ENCODE results near the gene HOXA3.

HOXA3 gene

DNA sequence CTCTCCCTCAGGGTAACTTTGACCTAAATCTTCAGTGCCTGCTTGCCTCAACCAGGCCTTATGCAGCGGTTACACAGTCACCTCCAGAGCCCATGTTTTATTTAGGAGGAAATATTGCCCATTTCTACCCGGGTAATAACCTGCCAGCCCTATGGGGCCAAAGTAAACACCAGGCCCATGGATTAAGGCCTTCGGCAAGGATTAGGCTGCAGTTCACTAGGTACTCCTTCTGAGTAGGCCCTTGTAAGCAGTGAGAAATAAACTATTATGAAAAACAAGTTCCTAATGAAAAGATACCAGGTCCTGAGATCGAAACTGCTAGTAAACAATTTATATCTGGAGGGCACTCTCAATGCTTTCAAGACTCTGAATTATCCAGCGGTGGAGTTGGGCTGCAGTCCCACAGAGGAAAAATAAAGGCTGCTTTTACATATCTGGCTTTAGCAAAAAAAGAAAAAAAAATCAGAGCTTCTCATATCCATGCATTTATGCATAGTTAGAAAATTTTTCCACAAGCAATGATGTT is 25.5 kb upstream of the HOXA3 start:
- DNase-seq, result no peak

DNA sequence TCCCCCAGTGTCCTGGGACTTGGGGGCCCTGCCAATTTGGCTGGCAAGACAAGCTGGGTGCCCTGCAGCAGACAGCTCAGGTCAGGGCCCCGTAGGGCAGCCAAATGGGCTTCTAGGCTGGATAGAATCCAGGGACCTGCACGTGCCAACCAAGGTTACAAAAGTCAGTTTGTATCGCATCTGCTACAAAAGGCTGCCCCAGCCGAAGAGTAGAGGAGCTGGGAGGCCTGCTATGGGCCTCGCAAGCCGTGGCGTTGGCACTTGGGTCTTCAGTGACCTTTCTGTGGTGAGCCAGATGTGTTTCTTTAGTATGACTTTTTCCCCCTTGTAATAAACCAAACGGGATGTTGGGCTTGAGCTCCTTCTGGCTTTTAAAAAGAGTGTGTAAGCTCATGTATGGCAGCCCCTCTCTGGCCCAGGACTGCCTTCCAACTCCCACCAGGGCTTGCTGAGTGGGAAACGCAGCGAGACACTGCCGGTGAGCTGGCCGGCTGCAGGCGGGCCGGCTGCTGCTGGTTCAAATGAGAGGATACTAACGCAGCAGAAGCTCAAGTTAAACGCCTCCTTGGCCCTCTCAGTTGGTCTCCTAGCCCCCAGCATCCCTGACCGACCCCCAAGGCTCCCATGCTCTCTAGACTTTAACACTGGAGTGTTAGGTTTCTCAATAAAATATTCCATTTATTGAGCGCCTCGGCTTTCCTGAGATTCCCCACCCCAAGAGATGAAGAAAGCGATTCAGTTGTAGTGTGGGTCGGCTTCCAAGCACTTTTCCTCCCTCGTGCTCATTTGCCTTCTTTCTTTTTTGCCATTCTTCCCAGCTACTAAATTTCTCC is 24.8 kb upstream of the HOXA3 start:
- no peak for DNase-seq

DNA sequence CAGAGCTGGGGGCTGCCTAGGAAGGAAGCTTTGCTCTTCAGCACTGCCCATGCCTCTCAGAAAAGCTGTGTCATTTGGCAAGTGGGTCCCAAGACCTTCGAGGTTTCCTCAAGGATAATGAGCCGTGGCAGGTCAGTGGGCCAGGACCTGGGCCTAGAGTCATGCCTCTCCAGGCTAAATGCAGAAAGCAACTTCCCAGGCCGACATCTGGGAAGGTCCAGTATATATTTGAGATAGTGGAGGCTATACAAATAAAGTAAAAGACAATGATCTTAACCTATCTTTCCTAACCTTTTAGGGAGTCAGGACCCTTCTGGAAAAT is 24.1 kb upstream of the HOXA3 start:
- no peak for DNase-seq

DNA sequence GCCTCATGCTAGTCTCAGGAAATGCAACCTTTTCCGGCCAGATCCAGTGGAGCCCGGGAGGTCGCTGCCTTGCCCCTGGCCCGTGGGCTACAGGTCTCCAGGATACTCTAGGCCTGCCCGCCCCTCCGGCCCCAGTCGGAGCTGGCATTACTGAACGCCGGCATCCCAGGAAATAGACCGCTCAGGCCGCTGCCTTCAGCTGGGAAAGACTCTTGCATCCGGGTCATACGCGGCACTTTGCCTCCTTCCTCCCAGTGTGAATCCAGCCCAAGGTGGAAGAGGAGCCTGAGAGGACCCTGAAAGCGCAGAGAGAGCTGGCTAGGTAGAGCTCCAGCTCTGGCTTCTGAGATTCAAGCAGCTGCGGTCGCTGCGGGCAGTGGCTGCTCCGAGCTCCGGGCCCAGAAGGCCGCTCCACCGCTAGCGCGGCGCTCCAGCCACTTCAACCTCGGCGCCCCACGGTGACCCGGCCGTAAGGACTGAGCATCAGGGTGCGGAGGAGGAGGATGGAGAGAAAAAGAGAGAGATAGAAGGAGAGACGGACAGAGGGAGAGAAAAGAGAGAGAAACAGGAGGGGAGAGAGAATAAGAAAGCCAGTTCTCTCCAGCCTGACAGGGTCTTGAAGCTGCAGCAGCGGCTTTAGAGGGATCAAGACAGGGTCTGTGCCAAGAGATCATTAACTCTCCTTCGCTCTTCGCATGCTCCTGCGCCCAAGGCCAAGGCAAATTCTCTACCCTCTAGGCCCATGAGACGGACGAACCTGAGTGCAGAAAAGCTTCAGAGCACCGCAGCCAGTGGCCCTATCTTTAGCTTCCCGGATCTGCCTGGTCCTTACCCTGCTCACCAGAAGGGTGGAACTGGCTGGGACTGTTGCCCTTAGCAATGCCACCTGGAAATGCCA is 23.5 kb upstream of the HOXA3 start:
- no peak for DNase-seq

DNA sequence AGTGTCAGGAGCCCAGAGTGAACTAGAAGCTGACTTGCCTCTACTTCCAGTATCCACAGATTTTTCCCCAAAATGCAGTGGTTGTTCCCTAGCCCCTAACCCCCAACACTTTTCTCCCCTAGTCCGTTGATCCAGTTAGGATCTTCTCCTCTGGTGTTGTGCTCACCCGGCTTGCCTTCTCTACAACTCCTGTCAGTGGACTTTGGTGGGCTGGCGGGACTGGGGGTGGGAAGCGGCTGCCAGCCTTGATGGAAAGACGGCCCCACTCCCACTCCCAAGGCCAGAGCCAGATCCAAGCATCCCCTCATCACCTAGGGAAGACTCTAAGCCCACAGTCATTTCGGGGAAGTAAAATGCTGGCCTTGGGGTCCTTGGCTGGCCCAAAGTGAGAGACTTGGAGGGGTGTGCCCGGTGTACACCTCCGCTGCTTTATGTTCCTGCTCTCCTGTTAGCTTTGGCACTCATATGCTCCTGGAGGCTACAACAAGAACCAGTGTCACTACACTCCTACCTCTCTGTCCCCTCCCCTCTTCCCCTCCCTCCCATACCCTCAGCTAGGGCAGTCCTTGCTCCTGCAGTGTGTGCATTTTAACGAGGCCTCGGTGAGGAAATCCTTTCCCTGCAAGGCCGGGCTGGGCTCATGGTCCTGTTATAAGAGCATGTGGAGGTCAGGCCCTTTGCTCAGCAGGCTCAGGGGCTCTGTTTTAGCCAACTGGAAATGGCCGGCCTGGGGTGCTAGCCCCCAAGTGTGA is 22.7 kb upstream of the HOXA3 start:
- no peak for DNase-seq

DNA sequence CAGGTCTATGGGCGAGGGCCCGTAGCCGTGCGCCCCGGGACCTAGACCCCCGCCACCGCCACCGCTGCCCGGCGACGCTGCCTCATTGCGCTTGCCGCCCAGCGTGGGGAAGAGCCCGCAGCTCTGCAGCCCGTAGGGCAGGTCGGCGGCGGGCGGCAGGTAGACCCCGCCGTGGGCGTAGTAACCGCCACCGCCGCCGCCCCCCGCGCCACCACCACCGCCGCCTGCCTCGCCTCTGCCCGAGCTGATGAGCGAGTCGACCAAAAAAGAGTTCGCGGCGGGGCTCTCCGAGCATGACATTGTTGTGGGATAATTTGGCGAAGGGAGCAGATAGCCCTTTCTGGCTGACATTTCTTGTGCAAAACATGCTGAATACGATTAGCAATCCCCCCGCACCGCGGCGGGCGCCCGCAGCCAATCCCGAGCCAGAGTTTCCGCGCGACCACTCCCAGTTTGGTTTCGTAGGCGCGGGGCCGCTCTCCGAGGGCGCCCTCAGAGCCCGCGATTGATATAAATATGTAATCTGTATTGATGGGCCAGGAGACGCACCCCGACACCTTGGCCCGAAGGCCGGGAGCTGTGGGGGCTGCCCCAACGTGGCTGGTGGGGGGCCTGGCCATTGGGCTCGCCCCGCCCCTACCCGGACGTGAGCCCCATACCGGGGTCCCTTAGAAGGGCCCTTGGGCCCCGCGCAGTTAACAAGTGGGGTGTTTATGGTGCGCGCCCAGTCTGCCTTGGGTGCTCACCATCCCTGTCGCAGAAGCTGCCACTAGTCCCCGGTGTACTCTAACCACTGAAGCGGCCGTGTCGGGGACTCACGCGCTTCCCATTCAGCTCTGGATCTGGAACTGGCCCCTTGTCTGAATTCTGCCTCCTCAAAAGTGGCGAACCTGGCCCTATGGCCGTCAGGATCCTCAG is 21.8 kb upstream of the HOXA3 start, which contains the start of gene HOXA10:
Gene HOXA10 (minus strand): TSS at position 365 of the 918 bp plus-strand sequence. CDS start 14 bp downstream, at position 351.
- no peak for DNase-seq

DNA sequence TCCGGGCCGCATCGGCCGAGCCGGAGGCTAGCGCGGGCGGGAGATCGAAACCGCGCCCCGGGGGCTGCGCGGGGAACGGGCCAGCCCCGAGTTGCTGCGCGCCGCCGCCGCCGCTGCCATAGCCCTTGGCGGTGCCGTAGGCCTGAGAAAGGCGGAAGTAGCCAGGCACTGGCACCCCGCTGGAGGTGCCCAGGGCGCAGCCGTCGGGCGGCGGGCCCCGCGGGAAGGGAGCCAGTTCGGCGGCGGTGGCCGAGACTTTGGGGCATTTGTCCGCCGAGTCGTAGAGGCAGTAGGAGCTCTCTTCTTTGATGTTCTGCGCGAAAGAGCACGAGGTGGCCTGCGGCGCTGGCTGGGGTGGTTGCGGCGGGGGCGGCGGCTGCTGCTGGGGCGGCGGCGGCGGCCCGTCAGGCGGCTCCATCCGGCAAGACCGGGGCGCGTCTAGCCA is 21.1 kb upstream of the HOXA3 start:
- no peak for DNase-seq

DNA sequence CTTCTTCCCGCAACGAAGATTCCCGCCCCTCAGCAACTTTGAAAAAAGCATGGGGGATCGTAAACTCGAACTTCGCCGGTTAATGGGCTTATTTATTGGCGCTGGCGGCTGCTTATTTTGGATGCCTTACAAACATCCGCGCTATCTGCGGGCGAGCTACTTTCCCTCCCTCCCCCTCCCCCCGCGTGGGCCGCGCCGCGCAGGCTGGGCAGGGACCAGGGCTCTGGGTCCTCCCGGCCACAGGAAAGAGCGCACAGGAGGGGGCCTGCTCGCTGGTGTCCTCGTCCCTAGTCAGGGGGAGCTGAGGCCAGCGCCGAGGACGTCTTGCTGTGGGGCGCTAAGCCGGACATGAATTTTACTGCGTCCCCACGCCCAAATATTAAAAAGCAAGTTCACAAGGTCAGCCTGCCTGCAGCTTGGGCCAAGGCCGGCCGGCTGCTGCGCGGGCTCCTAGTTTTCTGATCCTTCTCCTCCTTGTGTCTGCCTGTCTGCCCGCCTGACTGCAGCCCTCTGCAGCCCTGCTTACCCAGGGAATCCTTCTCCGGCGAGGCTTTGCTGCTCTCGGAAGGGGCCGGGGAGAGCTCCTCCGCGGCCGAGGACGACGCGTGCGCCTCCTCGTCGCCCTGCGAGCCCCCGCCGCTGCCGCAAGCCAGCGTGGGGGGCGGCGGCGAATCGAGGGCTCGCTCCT is 20.6 kb upstream of the HOXA3 start:
- DNase-seq, result no peak

DNA sequence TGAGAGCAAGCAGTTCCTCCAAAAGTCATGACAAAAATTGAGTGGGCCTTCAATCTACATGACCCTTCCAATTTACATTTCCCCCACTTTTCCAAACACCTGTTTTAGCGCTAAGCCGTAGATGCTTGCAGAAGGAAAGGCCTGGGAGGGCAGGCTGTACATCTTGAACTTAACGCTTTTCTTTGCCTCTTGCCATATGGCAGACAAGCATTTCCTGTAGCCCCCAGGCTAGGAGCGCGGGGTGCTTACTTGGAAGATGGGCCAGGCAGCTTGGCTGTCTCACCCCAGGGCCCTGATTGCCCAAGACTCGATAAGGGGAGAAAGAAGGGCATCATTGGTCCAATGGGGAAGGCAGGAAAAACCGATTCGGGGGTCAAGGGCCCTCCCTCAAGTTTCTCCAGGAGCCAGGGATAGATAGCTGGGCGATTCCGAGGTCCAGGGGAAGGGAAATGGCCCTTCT is 20.0 kb upstream of the HOXA3 start:
- no peak for DNase-seq

DNA sequence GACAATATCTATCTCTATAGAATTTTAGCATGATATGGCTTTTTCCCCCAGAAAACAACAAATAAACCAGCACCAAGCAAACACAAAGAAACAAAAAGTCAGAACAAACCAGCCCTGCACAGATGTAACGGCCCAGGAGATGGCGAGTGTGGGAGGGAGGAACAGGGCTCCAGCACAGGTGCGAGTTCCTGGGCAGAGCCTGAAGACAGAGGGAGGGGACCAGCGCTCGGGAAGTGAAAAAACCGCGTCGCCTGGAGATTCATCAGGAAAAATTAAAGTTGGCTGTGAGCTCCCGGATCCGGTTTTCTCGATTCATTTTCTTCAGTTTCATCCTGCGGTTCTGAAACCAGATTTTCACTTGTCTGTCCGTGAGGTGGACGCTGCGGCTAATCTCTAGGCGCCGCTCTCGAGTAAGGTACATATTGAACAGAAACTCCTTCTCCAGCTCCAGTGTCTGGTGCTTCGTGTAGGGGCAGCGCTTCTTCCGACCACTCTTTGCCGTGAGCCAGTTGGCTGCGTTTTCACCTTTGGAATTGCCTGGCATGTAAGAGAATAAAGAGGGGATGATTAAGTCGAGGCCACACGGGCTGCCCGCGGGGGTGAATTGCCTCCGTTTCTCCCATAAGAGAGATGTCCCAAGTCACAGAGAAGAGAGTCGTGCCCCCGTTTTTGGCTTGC is 19.4 kb upstream of the HOXA3 start:
- DNase-seq, result no peak

DNA sequence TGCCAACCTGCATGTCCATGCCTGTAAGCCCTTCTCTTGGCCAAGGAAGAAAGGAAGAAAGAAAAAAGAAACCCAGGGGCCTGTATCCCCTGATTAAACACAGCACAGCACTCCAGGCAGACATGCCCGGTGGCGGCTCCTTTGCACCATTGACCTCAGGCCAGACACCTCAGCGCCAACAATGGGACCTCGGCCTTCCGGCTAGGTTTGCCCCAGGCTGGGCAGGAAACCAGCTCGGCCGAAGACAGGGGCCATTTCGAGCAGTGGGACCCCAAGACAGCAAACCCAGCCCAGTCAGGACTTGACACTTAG is 18.9 kb upstream of the HOXA3 start:
- DNase-seq, result no peak

DNA sequence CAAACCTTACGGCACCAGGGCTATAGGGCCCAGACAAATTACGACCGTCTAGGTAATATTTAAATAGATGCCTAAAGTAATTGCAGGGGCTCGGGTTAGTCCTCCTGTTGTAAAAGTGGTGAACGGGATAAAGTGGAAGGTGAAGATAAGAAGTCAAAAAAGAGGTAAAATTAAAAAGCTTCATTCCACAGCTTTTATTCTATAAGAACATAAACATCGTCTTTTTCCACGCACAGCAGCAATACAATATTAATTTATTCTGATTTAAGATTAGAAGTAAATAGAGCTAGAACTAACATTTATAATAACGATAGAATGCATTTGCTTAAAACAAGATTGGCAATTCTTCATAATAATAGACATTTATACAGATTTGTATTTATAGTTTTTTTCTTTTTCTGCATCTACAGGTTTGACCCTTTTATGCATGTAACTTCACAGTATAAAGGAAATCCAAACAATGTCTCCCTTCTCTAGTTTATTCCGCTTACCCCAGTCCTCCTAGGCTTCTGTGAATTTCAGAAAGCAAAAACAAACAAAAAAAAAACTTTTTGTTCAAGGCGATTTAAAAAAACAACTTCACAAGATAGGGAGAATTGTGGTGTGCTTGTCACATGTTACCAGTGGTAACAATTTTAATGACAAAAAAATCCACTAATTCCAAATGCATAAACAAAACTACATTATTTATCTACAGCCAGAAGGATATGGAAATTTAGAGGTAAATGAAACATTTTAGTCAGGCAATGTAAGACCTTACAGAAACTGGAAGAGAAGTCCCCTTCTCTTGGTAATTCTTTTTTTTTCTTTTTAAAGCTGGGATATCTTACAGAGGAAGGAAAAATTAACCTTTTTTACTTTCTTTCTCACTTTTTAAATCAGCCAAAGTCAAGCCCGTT is 18.3 kb upstream of the HOXA3 start:
- DNase-seq, result no peak

DNA sequence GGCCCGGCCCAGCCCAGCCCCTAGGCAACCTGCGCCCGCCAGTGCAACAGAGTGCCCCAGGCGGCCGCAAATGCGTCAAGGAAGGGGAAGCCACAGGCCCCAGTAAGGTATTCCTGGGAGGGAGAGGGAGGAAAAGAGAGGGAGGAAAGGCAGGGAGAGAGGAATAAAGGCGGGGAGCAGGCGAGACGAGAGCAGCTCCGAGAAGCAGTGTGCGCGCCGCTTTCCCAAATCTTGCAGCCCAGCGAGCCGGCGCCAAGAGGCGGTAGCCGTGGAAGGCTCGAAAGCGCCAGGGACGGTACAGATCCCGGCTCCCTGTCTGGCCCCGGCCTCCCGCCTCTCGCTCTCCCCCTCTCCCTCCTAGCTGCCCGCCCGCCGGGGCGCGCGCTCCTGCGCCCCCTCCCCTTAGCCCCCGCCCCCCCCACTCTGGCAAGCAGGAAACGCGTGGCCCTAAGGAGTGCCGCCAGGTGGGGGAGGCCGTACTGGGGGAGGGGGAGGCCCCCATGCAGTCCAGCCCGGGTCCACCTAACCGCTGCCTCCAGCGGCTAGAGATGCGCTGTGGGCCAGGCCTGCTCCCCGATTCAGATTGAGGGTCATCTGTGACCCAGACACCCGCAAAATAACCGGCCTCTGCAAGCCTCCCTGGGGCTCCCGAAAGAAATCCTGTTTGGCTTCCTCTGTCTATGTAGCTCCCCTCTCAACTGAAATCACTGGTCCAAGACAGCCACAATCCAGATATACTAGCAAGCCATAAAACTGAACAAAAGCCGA is 17.5 kb upstream of the HOXA3 start:
- DNase-seq, result no peak

DNA sequence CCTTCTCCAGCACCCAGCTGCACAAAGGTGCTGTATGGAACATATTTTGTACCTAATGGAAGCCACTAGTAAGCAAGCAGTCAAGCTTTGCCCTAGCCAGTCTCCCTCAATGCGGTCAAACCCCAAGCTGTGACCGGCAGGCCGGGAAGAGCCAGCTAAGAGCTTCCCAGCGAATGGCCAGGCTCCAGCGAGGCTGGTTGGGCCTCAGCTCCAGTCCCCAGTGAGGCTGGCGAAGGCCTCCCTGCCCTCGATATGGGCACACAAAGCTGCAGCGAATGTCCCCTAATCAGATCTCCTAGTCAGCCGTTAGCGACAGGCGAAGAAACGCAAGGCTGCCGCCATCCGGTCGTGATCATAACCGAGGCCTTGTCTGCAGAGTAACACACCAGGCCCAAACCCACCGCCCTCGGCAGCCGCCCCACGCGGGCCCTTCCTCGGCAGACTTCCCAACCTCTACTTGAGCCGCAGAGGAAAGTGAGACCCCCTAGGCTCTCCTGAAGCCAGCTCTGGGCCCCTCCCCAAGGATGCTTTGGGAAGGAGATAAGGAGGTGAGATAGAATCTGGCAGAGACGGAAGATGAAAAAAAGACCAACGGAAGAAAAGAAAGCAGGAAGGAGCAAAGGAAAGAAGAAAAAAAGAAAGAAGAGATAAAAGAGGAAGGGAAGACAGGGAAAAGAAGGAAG is 16.0 kb upstream of the HOXA3 start:
- no peak for DNase-seq

DNA sequence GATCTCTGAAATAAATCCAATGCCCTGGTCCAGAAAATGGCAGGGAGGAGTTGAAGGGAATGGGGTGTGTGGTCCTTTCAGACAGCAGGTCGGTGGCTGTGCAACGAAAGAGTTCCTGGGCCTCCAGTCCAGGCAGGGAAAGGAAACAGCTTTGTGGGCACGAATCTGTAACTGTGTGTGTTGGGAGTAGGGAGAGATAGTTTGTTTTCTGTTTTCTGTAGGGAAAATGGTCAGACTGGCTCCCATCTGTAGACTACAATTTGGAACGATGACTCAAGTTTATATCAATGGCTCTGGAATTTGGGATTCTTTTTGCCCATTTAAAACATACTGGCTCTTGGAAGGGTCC is 15.5 kb upstream of the HOXA3 start:
- no peak for DNase-seq

DNA sequence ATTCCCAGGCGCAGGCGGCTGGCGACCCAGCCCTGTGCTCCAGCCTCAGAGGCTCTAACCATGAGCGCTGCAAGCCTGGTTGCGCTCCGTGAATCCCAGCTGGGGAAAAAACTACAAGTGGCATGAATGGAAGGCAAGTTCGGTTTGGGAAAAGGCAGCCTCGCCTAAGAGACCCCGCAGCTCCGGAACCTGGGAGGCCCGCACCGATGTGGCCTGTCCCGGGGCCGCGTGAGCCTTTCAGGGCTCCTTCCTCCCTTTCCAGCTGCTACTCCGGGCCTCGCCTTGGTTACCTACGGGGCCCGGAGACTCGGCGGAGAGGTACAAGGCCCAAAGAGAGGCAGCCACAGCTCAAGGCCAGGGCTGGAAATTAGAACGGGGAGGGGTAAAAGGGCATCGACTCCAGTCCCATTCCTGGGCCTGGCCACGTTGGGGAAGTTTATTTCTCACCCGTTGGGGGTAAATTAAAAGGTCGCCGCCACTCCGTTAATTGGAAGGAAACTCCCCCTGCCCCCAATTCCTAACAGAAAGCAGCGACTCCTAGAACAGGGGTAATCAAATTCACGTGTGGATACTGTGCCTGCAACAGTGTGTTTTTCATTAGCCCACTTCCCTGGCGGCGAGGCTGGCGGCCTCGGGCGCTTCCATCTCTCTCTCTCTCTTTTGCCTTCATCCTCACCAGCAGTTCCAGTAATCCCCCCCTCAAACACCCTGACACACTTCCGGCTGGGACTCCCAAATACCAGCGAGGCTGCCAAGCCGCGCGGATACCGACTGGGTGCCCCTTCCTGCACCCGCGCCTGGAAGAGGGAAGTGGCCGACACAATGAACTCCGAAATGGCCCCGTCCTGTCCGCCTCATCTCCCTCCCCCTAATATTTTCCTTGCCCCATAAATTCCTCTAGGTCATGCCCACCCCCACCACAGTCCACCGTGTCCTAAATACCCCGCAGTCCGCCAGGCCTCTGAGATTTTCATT is 14.4 kb upstream of the HOXA3 start:
- DNase-seq, result no peak

DNA sequence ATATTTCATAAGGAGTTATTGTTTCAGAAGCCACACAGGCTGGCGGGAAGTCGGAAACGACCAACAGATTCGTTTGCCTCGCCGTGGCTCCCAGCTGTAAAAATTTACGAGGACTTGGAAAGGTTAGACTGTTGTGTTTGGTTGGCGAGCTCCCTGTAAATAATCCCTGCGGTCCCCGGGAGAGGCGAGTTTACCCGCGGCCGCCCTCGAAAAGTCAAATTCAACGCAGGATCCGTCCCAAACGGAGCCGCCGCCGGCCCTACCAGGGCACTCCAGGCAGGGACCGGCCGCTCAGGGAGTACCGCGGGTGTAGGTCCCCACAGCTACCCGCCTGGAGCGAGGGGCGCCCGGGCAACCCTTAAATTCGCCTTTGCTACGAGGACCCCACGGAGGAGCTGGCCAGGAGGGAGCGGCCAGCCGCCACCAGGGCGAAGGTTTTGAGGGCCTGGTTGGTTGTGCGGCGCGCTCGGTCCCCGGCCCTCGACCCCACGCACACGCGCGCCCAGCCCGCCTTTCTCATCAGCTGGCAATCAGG is 13.7 kb upstream of the HOXA3 start:
- no peak for DNase-seq

Measured in CD4-positive, alpha-beta T cell treated with Interleukin-21 for 1 hour (primary cell).